HepG2 (cell line): ENCODE data around the gene DDN. TPM values are rescaled to one million over a fixed set of nuclear protein-coding genes. Genes with fewer than 3 reads are reported as not detected.

Experiments
- AHR ChIP-seq: IDR thresholded peaks from 2 replicates; pipeline ENCODE4 v1.6.1; 2018; ENCODE audit warnings: missing genetic modification reagents, missing compliant biosample characterization
- AKAP8 ChIP-seq: sonication (generic); formaldehyde crosslinking; IDR thresholded peaks from 2 replicates; pipeline ENCODE4 v1.5.1; 2020; ENCODE audit warnings: mild to moderate bottlenecking, missing genetic modification reagents
- ATF5 ChIP-seq: sonication (generic); formaldehyde crosslinking; IDR thresholded peaks from 2 replicates; pipeline ENCODE4 v1.4.0; 2020; ENCODE audit warnings: mild to moderate bottlenecking, low read depth, missing genetic modification reagents
- ELK4 ChIP-seq: sonication (generic); formaldehyde crosslinking; IDR thresholded peaks from 2 replicates; pipeline ENCODE4 v1.9.0; 2021; ENCODE audit warnings: missing genetic modification reagents, borderline replicate concordance
- HBP1 ChIP-seq: IDR thresholded peaks from 2 replicates; pipeline ENCODE4 v1.6.1; 2016; ENCODE audit warnings: low read depth, control low read depth
- TEAD2 ChIP-seq: sonication (generic); formaldehyde crosslinking; IDR thresholded peaks from 2 replicates; pipeline ENCODE4 v1.9.0; 2021; ENCODE audit warnings: missing genetic modification reagents
- ZNF10 ChIP-seq: sonication (generic); formaldehyde crosslinking; IDR thresholded peaks from 2 replicates; pipeline ENCODE4 v1.4.0; 2020; ENCODE audit warnings: mild to moderate bottlenecking, low read depth, missing genetic modification reagents, borderline replicate concordance
- ZNF34 ChIP-seq: sonication (generic); formaldehyde crosslinking; IDR thresholded peaks from 2 replicates; pipeline ENCODE4 v1.4.0; 2020; ENCODE audit warnings: mild to moderate bottlenecking, missing genetic modification reagents, borderline replicate concordance
- ZNF460 ChIP-seq: sonication (generic); formaldehyde crosslinking; IDR thresholded peaks from 2 replicates; pipeline ENCODE4 v1.5.1; 2020; ENCODE audit warnings: missing genetic modification reagents, mild to moderate bottlenecking, borderline replicate concordance
- ZNF513 ChIP-seq: sonication (generic); formaldehyde crosslinking; conservative IDR thresholded peaks from 2 replicates; pipeline ENCODE4 v1.5.0; 2020; ENCODE audit warnings: missing genetic modification reagents
- ZNF761 ChIP-seq: sonication (generic); formaldehyde crosslinking; conservative IDR thresholded peaks from 2 replicates; pipeline ENCODE4 v1.4.0; 2020; ENCODE audit warnings: mild to moderate bottlenecking, missing genetic modification reagents
- ZNF775 ChIP-seq: sonication (generic); formaldehyde crosslinking; IDR thresholded peaks from 2 replicates; pipeline ENCODE4 v1.4.0; 2020; ENCODE audit warnings: missing genetic modification reagents, mild to moderate bottlenecking, moderate library complexity, borderline replicate concordance
- ZNF781 ChIP-seq: sonication (generic); formaldehyde crosslinking; IDR thresholded peaks from 2 replicates; pipeline ENCODE4 v1.5.1; 2020; ENCODE audit warnings: borderline replicate concordance, mild to moderate bottlenecking, missing genetic modification reagents; ENCODE audit errors: not compliant biosample characterization
- polyA plus RNA-seq, 8 experiments: library from polyadenylated mRNA; depleted of rRNA in 3 of 8; stranded (reverse) in 7 of 8; unstranded in 1 of 8; fragments of >200 nt; fragmentation: Illumina TruSeq in 4 of 8; extraction: Trizol in 4 of 8; gene quantifications; 2 replicates each; pipeline versions ENCODE4 v1.2.1 to v1.2.3, GENCODE V29; 2011 to 2016; ENCODE audit warnings: low read depth in 4 of 8, missing spikeins in 1 of 8, mixed read lengths in 1 of 8; ENCODE audit not compliant: insufficient read depth in 1 of 8
- total RNA-seq, 5 experiments: library from RNA; depleted of rRNA; stranded (reverse); fragments of >200 nt; fragmentation: Illumina TruSeq; extraction: Trizol; gene quantifications; 2 replicates each; pipeline ENCODE4 v1.2.3, GENCODE V29; 2016; ENCODE audit warnings: low read depth in 1 of 5
- TF ChIP-seq, protein P1 (sequence below), 2 experiments: sonication (generic) in 1 of 2; formaldehyde crosslinking in 1 of 2; IDR thresholded peaks; 2 replicates each; pipeline versions ENCODE4 v1.4.0 to v1.6.1; 2016 to 2020; ENCODE audit warnings: borderline replicate concordance in 1 of 2, low read depth in 1 of 2, mild to moderate bottlenecking in 1 of 2, missing genetic modification reagents in 1 of 2
- TF ChIP-seq, protein P2 (sequence below): sonication (generic); formaldehyde crosslinking; IDR thresholded peaks from 2 replicates; pipeline ENCODE4 v1.5.0; 2020; ENCODE audit warnings: missing genetic modification reagents, mild to moderate bottlenecking, borderline replicate concordance
- TF ChIP-seq, protein P3 (sequence below): sonication (generic); formaldehyde crosslinking; IDR thresholded peaks from 2 replicates; pipeline ENCODE4 v1.4.0; 2020; ENCODE audit warnings: mild to moderate bottlenecking, missing genetic modification reagents

The DDN gene
- total and polyA plus RNA-seq, 2 of the 13 experiments (the other 11 are each of a cell fraction or from before 2014, with no cell fraction given) = 0.24 to 0.53 TPM

- no peak for TF ChIP-seq ZNF775 (CRISPR knock-in tag)
- TF ChIP-seq ATF5 (CRISPR knock-in tag) = no peak
- TF ChIP-seq AKAP8 = peak; percentile 94; the same call in 1 of the 2 replicates
- 0 out of 2 replicates have a peak, but pooled peaks have one; percentile 5 for TF ChIP-seq ZNF513 (CRISPR knock-in tag)
- TF ChIP-seq, protein P1, sequence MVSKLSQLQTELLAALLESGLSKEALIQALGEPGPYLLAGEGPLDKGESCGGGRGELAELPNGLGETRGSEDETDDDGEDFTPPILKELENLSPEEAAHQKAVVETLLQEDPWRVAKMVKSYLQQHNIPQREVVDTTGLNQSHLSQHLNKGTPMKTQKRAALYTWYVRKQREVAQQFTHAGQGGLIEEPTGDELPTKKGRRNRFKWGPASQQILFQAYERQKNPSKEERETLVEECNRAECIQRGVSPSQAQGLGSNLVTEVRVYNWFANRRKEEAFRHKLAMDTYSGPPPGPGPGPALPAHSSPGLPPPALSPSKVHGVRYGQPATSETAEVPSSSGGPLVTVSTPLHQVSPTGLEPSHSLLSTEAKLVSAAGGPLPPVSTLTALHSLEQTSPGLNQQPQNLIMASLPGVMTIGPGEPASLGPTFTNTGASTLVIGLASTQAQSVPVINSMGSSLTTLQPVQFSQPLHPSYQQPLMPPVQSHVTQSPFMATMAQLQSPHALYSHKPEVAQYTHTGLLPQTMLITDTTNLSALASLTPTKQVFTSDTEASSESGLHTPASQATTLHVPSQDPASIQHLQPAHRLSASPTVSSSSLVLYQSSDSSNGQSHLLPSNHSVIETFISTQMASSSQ (IDR thresholded peaks at IDR 0.05; ENCODE audit: low read depth) = no peak
- TF ChIP-seq, protein P1 (CRISPR knock-in tag; IDR thresholded peaks at IDR 0.05; ENCODE audit: borderline replicate concordance) = peak; percentile 30; the same call in 1 of the 2 replicates
- TF ChIP-seq, protein P2, sequence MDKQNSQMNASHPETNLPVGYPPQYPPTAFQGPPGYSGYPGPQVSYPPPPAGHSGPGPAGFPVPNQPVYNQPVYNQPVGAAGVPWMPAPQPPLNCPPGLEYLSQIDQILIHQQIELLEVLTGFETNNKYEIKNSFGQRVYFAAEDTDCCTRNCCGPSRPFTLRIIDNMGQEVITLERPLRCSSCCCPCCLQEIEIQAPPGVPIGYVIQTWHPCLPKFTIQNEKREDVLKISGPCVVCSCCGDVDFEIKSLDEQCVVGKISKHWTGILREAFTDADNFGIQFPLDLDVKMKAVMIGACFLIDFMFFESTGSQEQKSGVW = no peak
- TF ChIP-seq ZNF761 (CRISPR knock-in tag) = peak; percentile 55; the same call in 1 of the 2 replicates
- TF ChIP-seq ZNF460 (CRISPR knock-in tag) = no peak
- TF ChIP-seq HBP1 (CRISPR knock-in tag) = no peak
- no peak for TF ChIP-seq ZNF10 (CRISPR knock-in tag)
- TF ChIP-seq, protein P3, sequence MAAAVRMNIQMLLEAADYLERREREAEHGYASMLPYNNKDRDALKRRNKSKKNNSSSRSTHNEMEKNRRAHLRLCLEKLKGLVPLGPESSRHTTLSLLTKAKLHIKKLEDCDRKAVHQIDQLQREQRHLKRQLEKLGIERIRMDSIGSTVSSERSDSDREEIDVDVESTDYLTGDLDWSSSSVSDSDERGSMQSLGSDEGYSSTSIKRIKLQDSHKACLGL (CRISPR knock-in tag) = peak; percentile 68
- no peak; the same call in 1 of the 2 replicates for TF ChIP-seq ZNF34 (CRISPR knock-in tag)
- no peak for TF ChIP-seq ELK4 (CRISPR knock-in tag)
- TF ChIP-seq ZNF781 (CRISPR knock-in tag) = no peak
- TF ChIP-seq TEAD2 (CRISPR knock-in tag) = no peak
- TF ChIP-seq AHR (CRISPR knock-in tag) = no peak
Measured at GRCh38 chr12:49018261-49019119, 19.3 kb upstream of the DDN start, which contains the start of gene PRKAG1 (continued).
